Fibroblast of lung (primary cell): ENCODE results near the gene UPK1A. TPM values are rescaled to one million over a fixed set of nuclear protein-coding genes. Genes with fewer than 3 reads are reported as not detected.
A peak's percentile ranks its signal among the peaks of the same experiment; 100 is the strongest.

Source experiments
- DNase-seq, 2 donors: peaks; one replicate each; pipeline versions ENCODE4 v3.0.0 to v3.0.0-alpha.2; 2010; ENCODE audit warnings: low read depth in 2 of 2
- H2AFZ ChIP-seq: 2 replicates; pipeline ENCODE4 v1.5.1; 2012; ENCODE audit warnings: low read length, control low read depth, inconsistent platforms
- H3K27ac ChIP-seq: 2 replicates; pipeline ENCODE4 v1.5.1; 2011; ENCODE audit warnings: low read length, control low read depth; ENCODE audit not compliant: insufficient read depth
- H3K27me3 ChIP-seq: 2 replicates; pipeline ENCODE4 v1.5.1; 2011; ENCODE audit warnings: mild to moderate bottlenecking, low read length; ENCODE audit not compliant: control insufficient read depth, insufficient read depth
- H3K36me3 ChIP-seq: 2 replicates; pipeline ENCODE4 v1.5.1; 2011; ENCODE audit warnings: low read length; ENCODE audit not compliant: control insufficient read depth, insufficient read depth
- H3K4me1 ChIP-seq: 2 replicates; pipeline ENCODE4 v1.5.1; 2011; ENCODE audit warnings: low read length; ENCODE audit not compliant: control insufficient read depth, insufficient read depth; ENCODE audit errors: extremely low read depth
- H3K4me2 ChIP-seq: 2 replicates; pipeline ENCODE4 v1.5.1; 2011; ENCODE audit warnings: low read length, control low read depth; ENCODE audit not compliant: insufficient read depth; ENCODE audit errors: extremely low read depth
- H3K4me3 ChIP-seq, 4 experiments: fragments of 200-600 bp in 1 of 4; sonication (generic) in 1 of 4; replicated peaks in 1 of 4; 2 replicates each; pipeline ENCODE4 v1.5.1; 2011 to 2016; ENCODE audit warnings: low read length in 4 of 4, low read depth in 3 of 4, mild to moderate bottlenecking in 3 of 4, control low read depth in 2 of 4, inconsistent platforms in 1 of 4, mixed read lengths in 1 of 4; ENCODE audit not compliant: insufficient read depth in 1 of 4; ENCODE audit errors: control extremely low read depth in 1 of 4
- H3K79me2 ChIP-seq: 2 replicates; pipeline ENCODE4 v1.5.1; 2012; ENCODE audit warnings: mild to moderate bottlenecking, low read length, inconsistent platforms; ENCODE audit not compliant: control insufficient read depth, insufficient read depth
- H3K9ac ChIP-seq: 2 replicates; pipeline ENCODE4 v1.5.1; 2011; ENCODE audit warnings: mild to moderate bottlenecking, low read length, control low read depth; ENCODE audit not compliant: insufficient read depth
- H3K9me3 ChIP-seq: 2 replicates; pipeline ENCODE4 v1.5.1; 2012; ENCODE audit warnings: low read depth, low read length; ENCODE audit not compliant: control insufficient read depth, insufficient read depth
- H4K20me1 ChIP-seq: 2 replicates; pipeline ENCODE4 v1.5.1; 2011; ENCODE audit warnings: low read length; ENCODE audit not compliant: control insufficient read depth, insufficient read depth; ENCODE audit errors: extremely low read depth
- EZH2 ChIP-seq: IDR thresholded peaks from 2 replicates; pipeline ENCODE4 v1.5.1; 2012; ENCODE audit warnings: low read length, control low read depth, mild to moderate bottlenecking; ENCODE audit errors: missing control alignments
- polyA plus RNA-seq, 2 donors: library from polyadenylated mRNA; depleted of rRNA in 1 of 2; stranded (reverse) in 1 of 2; unstranded in 1 of 2; fragments of >200 nt; gene quantifications; 2 replicates each; pipeline ENCODE4 v1.2.1, GENCODE V29; 2011 to 2012; ENCODE audit warnings: missing spikeins in 1 of 2
- total RNA-seq: library from RNA; depleted of rRNA; stranded (reverse); fragments of >200 nt; gene quantifications from 2 replicates; pipeline ENCODE4 v1.2.1, GENCODE V29; 2014
- TF ChIP-seq, protein P1 (sequence below), 2 donors: IDR thresholded peaks in 1 of 2; conservative IDR thresholded peaks in 1 of 2; 1 replicate in 1 of 2; 2 replicates in 1 of 2; pipeline ENCODE4 v1.5.1; 2011 to 2012; ENCODE audit warnings: low read length in 2 of 2, control low read depth in 1 of 2, inconsistent platforms in 1 of 2, low read depth in 1 of 2, mild to moderate bottlenecking in 1 of 2

Gene UPK1A
- total and polyA plus RNA-seq, 2 donors (not counting 1 experiment from before 2014, with no cell fraction given): 0.27 TPM; not detected in 1

- peaks cover 13% of the 10 kb centered on the region for H3K36me3 ChIP-seq
- H3K4me3 ChIP-seq: peak overlapping the region; percentile 75 to 100 (median 96)
- H3K27ac ChIP-seq: peak overlapping the region; percentile 95
- H3K9ac ChIP-seq: peak overlapping the region; percentile 96
- no peak for DNase-seq
- H2AFZ ChIP-seq: peak overlapping the region; percentile 73
- H4K20me1 ChIP-seq: no peaks in the 10 kb centered on the region
- TF ChIP-seq EZH2: no peak
- H3K4me2 ChIP-seq: peak overlapping the region; percentile 100
- no peaks in the 10 kb centered on the region for H3K9me3 ChIP-seq
- peaks cover 6% of the 10 kb centered on the region for H3K4me1 ChIP-seq
- H3K27me3 ChIP-seq: no peaks in the 10 kb centered on the region
- H3K79me2 ChIP-seq: peaks cover 14% of the 10 kb centered on the region
These were observed 37.0 kb upstream of the UPK1A start for GRCh38 chr19:35629332-35629633.

- Histone ChIP-seq H4K20me1 (no peaks in the 10 kb centered on the region), H3K4me2 (no peak overlapping the region)
These were observed 32.4 kb upstream of the UPK1A start for GRCh38 chr19:35633727-35634440.

GRCh38 chr19:35636651-35637050 lies 29.7 kb upstream of the UPK1A start:
- Histone ChIP-seq H3K9me3 (no peaks in the 10 kb centered on the region), H3K4me1 (no peaks in the 10 kb centered on the region), H3K9ac (no peak overlapping the region), H3K27me3 (no peaks in the 10 kb centered on the region), H4K20me1 (no peaks in the 10 kb centered on the region), H3K79me2 (no peaks in the 10 kb centered on the region), H3K27ac (no peak overlapping the region), H3K36me3 (peaks cover 27% of the 10 kb centered on the region), H3K4me2 (no peak overlapping the region), H2AFZ (no peak overlapping the region), H3K4me3 (no peak overlapping the region)
- DNase-seq: no peak
- TF ChIP-seq, protein P1, sequence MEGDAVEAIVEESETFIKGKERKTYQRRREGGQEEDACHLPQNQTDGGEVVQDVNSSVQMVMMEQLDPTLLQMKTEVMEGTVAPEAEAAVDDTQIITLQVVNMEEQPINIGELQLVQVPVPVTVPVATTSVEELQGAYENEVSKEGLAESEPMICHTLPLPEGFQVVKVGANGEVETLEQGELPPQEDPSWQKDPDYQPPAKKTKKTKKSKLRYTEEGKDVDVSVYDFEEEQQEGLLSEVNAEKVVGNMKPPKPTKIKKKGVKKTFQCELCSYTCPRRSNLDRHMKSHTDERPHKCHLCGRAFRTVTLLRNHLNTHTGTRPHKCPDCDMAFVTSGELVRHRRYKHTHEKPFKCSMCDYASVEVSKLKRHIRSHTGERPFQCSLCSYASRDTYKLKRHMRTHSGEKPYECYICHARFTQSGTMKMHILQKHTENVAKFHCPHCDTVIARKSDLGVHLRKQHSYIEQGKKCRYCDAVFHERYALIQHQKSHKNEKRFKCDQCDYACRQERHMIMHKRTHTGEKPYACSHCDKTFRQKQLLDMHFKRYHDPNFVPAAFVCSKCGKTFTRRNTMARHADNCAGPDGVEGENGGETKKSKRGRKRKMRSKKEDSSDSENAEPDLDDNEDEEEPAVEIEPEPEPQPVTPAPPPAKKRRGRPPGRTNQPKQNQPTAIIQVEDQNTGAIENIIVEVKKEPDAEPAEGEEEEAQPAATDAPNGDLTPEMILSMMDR (conservative IDR thresholded peaks at IDR 0.05 in 1 of 2, IDR thresholded peaks at IDR 0.05 in 1 of 2; ENCODE audit: low read depth in 1 of 2, low read length in 2 of 2): no peak
- no peak for TF ChIP-seq EZH2

More at GRCh38 chr19:35633727-35634440, 32.4 kb upstream of the UPK1A start:
- Histone ChIP-seq H3K79me2 (peaks cover 14% of the 10 kb centered on the region), H3K27me3 (no peaks in the 10 kb centered on the region), H3K4me1 (peaks cover 3% of the 10 kb centered on the region), H3K4me3 (no peak overlapping the region), H3K27ac (no peak overlapping the region), H3K9ac (no peak overlapping the region), H2AFZ (no peak overlapping the region), H3K36me3 (peaks cover 30% of the 10 kb centered on the region), H3K9me3 (no peaks in the 10 kb centered on the region)
- TF ChIP-seq EZH2: no peak
- TF ChIP-seq, protein P1 (conservative IDR thresholded peaks at IDR 0.05 in 1 of 2, IDR thresholded peaks at IDR 0.05 in 1 of 2; ENCODE audit: low read depth in 1 of 2, low read length in 2 of 2): no peak
- no peak for DNase-seq
